HG02840 (cell line): ENCODE measurements around the gene SCN1A.
"Not testable (repeated sequence)": the region's sequence is repeated elsewhere in the genome, so short reads cannot be mapped to it uniquely, and the experiment has no call there.

Source experiments
- ATAC-seq: cut with Tn5 transposase; IDR thresholded peaks from one replicate; pipeline ENCODE4 v1.9.1; 2021; ENCODE audit warnings: mild to moderate bottlenecking, moderate library complexity, moderate number of reproducible peaks; ENCODE audit not compliant: unreplicated experiment, low FRiP score

Gene SCN1A

DNA sequence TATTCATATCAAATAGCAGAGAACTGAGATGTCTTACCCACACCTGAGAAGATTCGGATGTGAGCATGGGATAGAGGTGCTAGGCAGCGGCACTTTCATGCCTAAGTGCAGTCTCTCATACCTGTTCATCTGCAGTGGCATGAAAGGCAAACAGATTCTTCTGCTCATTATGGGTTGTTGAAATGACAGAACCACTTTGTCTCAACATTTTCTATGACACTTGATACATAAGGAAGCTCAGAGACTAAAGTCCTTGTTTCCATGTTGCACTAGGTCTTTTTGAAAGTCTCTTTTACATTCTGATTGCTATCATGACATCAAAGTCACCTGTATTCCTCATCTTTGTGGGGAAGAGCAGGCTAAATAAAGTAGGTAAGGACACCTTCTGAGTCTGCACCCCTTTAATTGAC lies 8.0 kb upstream of the SCN1A start:
- no peak for ATAC-seq

DNA sequence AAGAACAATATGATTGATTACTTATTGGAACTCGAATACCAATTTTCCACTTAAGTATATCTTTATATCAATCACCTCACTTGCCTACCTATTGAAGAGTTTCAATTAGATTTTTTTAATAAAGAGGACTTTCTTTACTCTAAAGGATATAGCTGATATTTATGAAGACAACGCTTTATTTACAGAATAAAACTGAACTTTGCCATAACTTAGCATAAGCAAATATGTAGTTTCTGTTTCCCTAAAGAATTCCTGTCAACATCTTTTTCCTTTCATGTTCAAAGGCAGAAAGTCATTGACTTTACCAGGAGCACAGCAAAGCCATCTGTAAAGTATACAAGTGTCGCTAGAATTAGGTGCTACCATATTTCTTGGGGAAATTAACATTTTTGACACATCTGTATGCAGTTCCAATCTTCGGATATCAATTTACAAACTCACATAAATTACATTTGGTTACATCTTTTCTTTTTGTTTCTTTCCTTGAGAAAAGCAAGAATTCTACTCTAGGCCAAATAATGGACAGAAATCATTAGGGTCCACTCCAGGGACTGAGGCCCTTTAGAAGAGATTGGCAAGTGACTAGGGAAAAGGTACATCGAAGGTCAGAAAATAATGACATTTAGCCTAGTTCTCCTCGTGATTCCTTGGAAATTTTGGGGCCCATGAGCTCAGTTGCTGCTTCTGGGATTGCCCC lies 7.5 kb upstream of the SCN1A start:
- no peak for ATAC-seq

DNA sequence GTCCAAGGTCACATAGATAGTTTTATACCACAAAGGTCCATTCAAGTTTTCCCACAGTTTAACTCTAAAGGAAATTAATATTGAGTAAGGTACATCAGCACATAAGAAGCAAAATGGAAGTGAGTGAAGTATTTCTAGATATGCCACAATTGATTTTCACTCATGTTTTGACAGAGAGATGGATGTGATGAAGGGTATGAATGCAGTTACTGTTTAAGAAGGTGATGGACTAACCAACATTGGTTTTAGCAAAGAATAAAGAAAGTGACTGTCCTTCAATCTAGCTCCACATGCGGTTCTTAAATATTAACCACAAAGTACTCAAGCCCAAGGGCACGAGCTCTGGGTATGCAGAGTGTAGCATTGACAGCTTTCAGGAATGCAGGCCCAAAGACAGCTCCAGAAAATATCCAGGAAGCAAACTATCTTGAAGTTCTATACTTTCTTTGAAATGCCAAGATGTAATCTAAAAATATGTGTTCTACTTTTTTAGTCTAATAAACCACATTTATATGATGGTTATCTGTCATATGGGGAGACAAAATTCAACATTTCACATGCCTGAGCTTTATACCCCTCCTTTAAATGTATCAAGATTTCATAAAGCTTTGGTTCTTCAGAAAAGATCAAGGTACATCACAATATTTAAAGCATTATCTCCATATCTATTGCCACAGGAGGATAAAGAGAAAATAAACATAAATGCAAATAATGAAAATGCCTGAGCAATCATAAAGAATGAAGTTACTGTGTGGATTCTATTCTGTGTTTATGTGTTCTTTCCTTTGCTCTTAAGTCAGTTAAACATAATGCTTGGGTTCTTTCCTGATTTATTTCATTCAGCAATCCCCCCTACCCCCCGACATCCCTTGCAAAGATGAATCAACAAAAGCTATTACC lies 6.7 kb upstream of the SCN1A start:
- ATAC-seq = no peak

DNA sequence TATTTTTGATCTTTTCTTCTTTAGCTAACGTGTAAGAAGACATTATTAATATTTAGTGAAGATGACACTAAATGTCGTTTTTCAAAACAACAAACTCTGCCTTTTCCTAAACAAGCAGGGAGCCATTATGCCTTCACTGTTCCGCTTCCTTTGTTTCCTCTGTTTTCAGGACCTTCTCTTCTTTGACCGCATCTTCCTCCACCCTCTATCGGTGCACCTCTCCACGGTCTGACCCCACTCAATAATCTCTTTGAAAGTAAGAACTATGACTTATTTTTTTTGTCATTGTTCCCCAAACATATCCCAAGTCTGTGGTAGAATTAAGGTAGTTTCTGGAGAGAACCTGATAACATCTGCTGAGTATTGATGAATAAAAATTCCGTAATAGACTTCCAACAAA lies 5.8 kb upstream of the SCN1A start:
- no peak for ATAC-seq

DNA sequence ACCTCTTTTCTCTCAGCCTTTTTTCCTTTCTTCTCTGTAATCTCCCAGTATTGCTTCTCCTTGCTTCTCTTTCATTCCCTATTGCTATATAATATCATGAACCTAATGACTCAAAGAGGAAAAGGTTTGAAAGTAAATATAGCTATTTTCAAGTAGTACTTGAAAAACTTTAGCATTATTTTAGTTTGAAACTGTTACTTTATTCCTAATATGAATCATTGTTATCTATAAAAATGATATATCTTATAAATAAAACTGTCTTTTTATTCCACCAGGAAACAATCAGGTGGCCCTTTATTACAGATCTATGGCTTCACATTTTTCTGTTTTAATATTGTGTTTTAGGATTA lies 311 bp upstream of the SCN1A start:
- no peak for ATAC-seq

DNA sequence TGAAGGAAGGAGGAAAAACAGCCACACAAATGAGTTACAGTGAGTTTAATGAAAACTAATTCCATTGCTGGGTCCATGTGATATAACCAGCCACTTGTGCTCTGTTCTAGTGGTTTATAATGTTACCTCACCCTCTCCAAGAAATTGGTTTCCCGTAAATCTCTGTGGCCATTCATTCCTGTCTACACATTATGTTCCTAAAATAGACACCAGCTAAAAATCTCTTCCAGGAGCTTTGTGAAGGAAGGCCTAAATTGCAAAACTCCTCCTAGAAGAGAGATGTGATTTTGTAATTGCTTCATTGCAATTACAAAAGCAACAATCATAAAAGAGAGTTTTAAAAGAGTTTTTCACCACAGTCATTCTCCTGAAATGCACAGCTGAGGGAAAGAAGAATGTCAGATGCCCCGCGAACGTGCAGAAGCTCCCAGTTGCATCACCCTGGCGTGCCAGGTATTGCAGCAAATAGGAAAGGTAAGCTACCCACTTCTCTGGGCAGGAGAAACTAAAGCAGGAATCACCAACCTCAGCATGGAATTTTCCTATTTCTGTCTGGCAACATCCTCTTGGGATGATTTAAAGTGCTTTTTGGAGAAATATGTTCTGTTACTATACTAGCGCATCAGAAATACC lies 1.7 kb downstream of the SCN1A start:
- ATAC-seq = no peak

DNA sequence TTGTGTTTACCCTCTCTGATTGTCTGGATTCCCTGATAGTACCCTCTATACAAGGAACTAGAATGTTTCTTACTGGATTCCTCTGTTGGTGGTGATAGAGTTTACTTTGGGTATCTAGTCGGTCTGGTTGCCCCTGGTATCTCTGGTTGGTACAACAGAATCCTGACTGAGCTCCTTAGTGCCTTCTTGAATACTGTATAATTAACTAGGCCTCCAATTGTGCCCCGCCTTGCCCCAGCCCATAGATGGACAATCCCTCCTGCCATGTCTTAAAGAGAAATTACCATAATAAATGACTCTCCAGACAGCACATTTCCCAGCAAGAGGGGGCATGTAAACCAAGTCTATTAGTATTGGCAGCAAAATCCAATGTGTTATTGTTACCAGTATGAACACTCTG lies 2.3 kb downstream of the SCN1A start:
- no peak for ATAC-seq

DNA sequence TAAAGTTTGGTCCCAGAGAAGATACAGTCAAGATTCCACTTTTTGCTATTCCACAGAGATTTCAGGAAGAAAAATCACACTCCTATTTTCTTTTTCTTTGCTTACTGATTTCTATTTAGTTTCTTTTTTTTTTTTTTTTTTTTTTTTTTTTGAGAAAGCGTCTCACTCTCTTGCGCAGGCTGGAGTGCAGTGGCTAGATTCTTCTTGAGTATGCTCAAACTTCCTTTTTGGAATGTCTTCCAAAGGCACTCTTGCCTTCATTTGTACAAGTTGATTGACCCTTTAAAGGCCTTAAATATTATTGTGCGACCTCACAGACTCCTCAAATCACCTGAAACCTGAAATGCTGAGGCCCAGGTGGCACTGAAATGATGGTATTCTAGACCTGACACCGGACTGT lies 9.6 kb downstream of the SCN1A start:
- ATAC-seq = no peak

DNA sequence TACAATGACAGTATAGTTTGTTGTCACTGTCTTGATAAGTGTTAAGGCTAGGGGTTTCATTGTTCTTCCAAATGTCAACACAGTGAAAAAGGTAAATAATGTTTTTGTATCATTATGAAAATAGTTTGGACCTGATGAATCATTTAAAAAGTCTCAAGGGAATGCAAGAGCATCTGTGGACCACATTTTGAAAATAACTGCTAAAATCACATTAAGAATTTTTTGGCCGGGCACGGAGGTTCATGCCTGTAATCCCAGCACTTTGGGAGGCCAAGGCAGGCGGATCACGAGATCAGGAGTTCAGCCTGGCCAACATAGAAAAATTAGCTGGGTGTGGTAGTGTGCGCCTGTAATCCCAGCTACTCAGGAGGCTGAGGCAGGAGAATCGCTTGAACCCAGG lies 10.3 kb downstream of the SCN1A start:
- ATAC-seq = no peak

DNA sequence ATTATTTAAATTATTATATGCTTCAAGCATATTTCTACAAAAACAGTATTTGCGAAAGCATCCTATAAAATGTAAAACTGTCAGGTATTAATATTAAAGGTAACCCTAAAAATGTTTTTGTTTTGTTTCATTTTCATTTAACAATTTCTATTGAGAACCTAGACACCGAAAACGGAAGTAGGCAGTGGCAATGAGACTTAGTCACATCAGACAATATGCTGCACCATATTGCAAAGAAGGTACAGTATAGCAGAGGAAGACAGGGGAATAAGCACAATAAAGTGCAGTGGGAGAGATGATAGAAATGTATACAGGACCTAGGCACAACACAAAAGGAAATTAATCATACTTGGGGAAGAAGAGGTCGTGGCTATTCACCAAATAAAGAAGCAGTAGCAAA lies 12.2 kb downstream of the SCN1A start:
- no peak for ATAC-seq

DNA sequence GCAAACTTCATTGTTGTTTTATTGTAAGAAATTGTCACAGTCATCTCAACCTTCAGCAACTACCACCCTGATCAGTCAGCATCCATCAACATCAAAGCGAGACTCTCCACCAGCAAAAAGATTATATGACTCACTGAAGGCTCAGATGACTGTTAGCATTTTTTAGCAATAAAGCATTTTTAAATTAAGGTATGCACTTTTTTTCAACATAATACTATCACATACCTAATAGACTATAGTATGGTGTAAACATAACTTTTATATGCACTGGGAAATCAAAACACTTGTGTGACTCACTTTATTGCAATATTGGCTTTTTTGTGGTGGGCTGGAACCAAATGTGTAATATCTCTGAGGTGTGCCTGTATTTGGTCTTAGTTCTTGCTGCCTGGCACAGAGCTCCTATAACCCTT lies 15.6 kb downstream of the SCN1A start:
- no peak for ATAC-seq

DNA sequence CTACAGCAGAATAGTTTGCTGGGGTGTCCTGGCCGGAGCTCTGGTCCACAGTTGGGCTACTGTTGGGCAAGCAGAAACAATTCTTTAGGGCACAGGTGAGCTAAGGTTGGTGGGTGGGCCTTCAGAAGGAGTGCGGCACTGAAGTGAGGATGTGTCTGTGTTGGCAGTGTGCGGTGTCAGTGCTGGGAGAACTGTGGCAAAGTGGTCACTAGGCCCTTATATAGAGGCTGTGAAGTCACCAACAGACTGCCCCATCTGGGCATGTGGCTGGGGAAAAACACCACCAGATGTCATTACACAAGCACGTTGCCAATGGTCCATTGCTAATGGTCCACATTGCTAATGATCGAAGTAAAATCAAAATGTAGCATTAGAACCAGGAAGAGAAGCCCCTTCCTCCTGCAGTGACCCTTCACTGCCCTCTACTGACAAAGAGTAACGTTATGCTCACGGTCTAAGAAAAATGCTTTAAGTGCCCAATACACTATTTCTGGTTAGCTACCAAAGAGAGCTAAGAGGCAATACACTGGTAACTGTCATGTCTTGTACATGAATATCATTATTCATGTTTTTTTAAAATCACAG lies 21.3 kb downstream of the SCN1A start:
- ATAC-seq = no peak

DNA sequence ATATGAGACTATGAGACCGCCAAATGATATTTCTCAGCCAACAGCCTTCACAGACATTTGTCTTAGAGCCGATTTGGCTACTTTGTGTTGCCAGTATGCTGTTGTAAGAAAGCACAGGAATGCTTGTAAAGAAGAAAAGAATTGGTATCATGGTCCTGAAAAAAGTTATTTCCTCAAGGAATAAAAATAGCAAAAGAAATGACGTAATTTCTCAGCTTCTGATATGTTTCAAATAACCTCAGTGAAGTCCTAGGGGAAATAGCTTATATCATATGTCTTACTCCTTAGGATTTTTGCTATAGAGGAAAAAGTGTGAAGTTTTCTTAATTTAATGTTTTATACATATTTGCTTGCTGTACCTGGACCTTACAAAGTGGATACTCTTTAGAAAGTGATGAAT lies 23.0 kb downstream of the SCN1A start:
- ATAC-seq = no peak

DNA sequence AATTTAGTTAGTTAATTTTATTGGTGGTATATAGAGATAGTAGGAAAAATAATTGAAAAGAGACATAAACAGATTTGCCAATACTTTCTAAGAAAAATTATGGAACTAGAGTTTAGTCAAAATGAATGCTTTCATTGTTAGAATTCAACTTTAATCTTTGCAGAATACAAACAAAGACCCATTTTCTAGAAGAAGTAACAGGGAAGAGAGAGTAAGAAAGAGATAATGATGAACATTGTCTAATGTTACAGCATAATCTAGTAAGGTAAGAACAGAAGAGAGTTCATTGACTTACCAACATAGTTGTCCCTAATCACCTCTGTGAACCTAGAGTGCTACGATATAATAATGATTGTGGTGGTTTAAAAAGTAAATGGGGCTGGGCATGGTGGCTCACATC lies 23.7 kb downstream of the SCN1A start:
- ATAC-seq = no peak

DNA sequence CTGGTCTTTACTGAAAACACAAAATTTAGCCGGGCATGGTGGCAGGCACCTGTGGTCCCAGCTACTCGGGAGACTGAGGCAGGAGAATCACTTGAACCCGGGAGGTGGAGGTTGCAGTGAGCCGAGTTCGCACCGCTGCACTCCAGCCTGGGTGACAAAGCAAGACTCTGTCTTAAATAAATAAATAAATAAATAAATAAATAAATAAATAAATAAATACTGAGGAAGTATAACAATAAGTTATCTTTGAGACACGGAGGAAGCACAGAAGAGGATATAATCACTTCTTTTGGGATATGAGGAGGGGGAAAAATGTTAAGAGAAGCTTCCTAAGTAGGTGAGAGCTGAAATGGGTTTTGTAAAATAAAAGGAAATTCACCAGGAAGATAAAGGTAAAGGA lies 24.5 kb downstream of the SCN1A start:
- ATAC-seq = not testable (repeated sequence)

DNA sequence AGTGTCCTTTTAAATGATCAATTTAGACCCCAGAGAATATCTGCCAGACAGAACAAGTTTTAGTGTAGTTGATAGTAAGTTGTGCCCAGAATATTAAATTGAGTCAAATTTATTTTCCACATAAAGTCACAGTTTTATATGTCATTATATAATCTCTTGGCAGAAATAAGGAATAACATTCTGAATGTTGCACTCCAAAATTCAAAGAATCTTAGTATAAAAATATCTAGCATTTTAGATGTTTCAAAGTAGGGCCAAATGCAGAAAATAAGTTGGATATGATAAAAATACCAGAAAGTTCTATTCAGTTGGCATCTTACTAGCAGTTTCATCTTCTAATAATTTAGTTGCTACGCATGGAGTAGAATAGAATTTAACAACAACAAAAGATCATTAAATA lies 33.5 kb downstream of the SCN1A start:
- no peak for ATAC-seq

DNA sequence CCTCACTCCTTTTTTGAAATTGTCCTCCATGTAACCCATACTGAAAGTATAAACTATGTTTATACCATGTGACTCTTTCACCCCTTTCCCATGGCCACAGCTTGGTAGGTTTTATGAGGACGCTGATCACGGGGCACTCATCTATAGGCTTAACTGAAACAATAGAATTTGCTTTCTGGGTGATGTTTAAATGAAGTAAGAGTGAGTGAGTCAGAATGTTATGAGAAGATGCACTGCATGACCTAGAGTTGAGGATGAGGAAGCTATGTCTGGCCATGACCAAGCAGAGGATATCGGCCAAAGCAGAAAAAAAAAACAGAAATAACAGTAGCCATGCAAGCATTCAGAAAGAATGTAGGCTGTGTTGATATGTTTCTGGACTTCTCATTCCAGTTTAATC lies 34.9 kb downstream of the SCN1A start:
- ATAC-seq = no peak

DNA sequence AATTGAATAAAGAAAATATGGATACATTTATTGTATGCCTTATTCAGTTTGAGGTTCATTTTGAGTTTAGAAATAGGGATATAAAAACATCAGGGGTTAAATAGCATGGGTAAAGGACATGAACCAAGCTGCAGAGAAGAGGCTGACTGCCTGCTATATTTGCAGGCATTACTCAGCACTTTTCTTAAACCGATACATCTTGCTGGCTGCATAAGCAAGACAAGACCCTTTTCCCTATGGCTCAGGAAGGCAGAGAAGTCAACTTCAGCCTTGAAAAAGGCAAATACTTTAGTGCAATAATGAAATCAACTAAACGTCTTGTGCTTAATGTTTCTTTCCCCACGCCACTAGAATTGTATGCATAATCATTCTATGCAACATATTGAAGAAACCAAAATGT lies 36.4 kb downstream of the SCN1A start:
- no peak for ATAC-seq

DNA sequence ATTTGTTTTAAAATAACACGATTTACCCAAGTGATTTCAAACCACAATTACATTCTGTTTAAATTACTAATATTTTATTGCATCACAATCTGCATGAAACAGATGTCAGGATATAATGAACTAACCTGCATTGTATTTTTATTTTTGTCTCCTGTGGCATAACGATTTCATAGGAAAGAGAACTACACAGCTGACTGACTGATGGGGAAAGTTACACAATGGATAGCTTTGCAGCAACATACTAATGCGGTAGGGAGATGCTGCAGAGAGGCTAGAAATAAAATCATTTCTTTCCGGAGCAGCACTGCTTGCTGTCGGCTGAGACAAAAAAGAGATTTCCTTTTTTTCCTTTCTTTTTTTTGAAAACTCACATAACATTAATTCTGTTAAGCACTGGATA lies 36.9 kb downstream of the SCN1A start:
- ATAC-seq = no peak

DNA sequence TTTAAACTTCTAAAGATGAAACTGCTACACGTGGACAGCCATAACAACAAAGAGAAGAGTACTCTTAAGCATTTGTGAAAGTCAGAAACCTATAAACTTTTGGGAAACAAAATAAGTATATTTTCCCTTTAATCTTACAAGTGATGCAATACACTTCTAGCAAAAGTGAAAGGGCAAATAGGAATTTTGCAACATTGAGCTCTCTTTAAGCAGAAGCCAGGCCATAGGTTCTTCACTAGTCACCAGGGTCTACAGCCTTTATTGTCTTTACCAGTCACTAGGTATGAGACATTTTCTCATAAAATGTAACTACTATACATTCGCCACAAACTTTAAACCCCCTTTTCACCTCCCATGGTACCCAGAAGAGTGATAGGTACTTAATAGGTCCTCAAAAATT lies 37.5 kb downstream of the SCN1A start:
- ATAC-seq = no peak

DNA sequence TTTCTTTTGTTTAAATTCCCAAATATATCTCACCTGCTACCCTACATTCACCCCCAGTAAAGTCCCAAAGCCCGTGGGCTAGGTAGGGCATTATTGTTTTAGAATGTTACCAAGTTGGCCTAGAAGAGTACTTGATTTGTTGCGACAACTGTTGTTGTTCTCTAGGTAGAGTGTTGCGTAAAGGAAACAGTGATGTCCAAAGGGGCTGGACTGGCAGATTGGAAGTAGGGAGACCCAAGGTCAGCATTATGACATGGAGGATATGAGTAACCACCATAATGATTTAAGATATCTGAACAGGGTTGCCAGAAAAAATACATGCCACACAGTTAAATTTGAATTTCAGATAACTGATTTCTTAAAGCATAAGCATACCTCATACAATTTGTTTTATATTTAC lies 39.2 kb downstream of the SCN1A start:
- no peak for ATAC-seq
